NCI-H2196 (cell line): Measurements from ENCODE around the gene DLL1.
"Not testable (repeated sequence)": the region's sequence is repeated elsewhere in the genome, so short reads cannot be mapped to it uniquely, and the experiment has no call there.

Experiments used
- DNase-seq: peaks from one replicate; lab custom pipeline; 2025; ENCODE audit not compliant: unreplicated experiment; lab: John Stamatoyannopoulos, UW

The DLL1 gene

DNA sequence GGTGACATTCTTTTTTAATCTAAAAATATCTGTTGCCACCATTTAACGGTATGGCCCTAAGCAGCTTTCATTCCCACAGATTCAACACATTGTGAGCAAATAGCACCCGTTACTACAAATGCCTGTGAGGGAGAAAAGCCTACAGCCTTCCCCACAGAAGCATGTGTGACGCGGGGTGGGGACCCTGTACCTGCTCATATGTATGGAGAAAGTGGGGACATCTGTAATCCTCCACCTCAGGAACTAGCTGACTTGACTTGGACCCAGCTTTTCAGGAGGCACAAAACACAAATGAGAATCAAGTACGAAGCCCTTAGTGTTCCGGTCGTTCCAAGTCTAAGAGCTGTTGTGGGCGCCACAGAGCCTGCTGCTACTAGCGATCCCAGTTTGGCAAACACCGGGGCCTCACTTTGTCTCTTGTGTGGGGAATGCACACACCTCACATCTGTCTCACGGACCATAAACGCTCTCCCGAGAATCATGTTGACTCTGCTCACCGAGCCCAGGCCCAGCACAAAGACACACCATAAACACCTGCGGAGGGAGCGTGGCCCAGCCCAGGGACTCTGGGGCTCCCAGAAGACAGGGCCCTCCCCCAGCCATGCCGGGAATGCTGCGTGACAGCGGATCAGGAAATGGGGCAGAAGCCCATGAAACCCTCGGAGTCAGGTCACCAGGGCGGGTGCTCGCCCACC is 21.6 kb downstream of the DLL1 start:
- peak; percentile 59 for DNase-seq

DNA sequence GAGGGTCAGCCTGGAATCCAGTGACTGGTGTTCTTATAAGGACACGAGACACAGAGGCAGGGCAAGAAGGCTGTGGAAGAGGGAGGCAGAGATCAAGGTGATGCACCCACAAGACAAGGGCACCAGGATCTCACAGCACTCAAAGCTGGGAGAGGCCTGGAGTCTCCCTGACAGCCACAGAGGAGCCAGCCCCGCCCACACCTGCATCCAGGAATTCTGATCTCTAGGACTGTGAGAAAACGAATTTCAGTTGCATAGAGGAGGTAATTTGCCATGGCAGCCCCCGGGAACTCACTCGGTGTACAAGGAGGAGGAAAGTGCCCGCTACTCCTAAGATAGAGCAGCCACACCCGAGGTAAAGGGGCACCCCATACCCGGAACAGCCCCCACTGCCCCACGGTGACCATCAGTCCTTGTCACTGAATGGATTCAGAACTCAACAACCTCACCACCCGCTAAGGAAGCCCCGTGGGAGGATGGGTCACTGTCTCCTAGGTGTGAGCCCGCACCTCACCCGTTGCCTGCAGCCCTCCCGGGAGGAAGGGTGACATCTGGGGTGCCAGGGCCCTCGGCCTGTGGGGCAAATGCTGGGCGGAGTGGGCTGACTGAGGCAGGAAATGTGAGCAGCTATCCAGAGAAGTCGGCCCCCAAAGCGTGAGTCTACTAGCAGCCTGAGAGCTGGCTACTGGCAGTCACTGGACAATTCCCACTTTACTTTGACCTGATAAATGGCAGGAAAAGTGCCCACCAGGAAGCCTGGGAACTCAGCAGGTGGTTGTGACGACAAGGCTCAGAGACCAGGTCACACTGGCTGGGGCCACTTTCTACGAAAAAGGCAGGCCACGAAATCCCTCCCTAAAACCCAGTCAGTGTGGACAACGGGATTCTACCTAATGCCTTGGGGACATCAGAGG is 22.4 kb downstream of the DLL1 start:
- DNase-seq = no peak

DNA sequence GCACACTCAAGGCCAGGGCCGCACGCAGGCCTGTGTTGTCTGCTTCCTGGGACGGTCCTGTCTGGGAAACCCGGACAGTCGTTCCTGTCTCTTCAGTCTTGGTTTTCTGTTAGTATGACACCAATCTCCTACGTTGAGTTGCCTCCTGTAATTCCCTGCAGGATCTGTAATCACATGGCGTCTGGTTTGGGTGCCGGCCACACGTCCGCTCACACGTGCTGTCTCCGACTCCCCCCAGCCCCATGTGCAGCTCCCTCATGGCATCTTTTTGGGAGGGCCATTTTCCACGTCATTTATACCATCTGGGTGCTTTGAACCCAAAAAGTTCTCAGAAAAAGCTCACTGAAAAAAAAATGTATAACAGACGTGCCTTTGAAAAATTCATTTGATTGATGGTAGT is 23.2 kb downstream of the DLL1 start:
- DNase-seq = no peak

DNA sequence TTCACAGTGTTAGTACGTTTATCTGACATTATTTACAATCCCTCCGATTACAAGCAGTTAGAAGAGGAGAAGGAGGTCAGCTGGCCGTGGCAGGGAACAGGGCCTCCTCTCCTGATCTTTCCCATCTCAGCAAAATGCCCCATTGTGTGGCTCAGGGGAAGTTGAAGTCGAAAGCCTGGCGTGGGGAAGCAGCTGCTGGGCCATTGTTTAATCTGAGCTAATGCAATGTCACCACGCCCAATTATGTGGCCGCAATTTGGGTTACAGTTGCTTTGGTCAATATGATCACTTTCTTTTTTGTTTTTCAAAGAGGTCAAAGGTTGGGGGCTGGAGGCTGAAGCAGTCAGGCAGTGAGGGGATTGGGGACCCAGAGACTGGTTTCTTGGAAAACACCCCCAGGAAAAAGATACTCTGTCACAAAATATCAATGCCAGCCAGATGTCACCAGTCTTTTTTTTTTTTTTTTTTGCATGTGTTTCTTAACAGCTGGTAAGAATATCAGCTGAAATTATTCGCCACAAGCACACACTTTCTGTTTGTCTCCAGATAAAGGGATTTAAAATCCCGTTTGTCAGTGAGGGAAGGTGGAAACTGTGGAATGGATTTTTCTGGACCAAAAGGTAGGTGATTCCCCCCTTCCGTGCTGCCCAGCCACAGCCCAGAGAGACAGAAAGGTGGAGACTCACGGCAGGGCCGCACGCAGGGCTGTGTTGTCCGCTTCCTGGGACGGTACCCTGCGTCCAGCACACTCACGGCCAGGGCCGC is 24.6 kb downstream of the DLL1 start:
- no peak for DNase-seq

DNA sequence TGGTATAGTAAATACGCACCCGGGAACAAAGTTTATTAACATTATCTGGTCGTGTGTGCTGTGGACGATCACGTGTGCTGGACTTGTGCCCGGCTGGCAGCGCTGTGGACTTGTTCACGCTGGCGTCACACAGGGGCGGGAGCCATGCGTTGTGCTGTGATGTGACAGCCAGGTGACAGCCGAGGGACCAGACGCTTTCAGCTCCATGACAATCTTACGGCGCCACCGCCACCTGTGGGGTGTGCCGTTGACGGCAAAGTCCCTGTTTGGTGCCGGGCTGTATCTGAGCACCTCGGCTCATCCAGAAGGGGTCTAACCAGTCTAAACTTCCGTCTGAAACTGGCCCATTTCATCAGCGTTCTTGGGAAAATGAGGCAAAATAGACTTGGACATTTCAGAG is 25.2 kb downstream of the DLL1 start:
- no peak for DNase-seq

DNA sequence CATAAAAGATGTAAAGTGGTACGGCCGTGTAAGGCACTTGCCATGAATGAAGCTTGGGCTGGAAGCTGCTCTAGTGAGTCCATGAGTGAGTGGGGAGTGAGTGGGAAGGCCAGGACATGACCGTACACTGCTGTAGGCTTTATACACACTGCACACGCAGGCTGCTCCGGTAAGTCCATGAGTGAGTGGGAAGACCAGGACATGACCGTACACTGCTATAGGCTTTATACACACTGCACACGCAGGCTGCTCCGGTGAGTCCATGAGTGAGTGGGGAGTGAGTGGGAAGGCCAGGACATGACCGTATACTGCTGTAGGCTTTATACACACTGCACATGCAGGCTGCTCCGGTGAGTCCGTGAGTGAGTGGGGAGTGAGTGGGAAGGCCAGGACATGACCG is 26.2 kb downstream of the DLL1 start:
- DNase-seq = not testable (repeated sequence)

DNA sequence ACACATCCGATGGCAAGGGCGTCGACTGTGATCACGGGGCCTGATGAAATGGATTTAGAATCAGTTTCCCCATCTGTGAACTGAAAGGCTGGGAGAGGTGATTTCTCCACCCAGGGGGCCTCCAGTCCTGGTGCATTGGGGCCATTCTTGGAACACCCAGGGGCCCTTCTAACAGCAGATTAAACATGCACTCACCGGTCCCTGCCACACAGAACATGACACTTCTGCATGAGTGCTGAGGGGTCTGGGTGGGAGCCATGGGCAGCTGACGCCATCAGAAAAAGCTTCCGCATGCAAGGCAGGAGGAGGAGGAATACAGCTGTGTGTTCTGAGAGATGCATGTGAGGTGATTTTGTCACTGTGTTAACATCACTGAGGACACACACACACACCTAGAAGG is 26.8 kb downstream of the DLL1 start:
- DNase-seq = no peak

DNA sequence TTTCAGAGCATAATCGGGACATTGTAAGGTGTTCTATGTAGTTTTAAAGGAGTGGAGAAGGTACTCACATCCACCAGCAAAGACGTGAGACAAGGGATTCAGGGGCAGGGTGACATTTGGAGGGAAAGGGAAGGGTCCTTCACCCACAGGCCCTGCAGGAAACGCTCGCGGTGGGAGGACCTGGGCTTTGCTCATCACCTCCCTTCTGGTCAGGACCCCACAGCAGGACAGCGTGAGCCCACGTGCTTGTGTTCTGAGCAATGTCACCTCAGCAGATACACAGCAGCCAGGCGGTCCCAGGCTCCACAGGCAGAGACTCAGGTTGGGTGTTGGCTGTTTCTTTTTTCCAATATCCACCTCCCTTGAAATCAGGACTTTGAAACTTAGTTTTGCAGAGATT is 27.5 kb downstream of the DLL1 start:
- DNase-seq = no peak

DNA sequence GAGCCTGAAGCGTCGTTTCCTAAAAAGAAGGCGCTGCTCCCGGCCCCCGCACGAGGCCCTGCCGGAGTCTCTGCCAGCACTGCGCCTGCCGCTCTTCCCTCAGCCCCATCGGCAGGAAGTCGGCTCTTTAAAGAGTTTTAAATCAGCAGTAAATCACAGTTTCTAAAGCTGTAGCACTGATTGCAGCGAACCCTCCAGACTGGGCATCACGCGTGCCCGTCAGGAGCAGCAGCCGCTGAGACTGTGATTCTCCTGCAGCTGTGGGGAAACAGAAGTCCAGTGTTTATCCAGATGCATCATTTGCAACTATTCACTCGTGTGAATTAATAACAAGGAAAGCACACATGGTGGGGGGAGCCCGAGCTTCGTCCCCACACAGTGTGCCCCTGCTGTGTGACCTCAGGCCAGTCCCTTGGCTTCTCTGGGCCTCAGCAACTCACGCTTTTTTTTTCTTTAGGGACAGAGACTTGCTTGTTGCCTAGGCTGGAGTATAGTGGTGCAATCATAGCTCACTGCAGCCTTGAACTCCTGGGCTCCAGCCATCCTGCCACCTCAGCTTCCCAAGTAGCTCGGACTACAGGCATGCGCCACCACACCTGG is 28.3 kb downstream of the DLL1 start:
- DNase-seq = no peak

DNA sequence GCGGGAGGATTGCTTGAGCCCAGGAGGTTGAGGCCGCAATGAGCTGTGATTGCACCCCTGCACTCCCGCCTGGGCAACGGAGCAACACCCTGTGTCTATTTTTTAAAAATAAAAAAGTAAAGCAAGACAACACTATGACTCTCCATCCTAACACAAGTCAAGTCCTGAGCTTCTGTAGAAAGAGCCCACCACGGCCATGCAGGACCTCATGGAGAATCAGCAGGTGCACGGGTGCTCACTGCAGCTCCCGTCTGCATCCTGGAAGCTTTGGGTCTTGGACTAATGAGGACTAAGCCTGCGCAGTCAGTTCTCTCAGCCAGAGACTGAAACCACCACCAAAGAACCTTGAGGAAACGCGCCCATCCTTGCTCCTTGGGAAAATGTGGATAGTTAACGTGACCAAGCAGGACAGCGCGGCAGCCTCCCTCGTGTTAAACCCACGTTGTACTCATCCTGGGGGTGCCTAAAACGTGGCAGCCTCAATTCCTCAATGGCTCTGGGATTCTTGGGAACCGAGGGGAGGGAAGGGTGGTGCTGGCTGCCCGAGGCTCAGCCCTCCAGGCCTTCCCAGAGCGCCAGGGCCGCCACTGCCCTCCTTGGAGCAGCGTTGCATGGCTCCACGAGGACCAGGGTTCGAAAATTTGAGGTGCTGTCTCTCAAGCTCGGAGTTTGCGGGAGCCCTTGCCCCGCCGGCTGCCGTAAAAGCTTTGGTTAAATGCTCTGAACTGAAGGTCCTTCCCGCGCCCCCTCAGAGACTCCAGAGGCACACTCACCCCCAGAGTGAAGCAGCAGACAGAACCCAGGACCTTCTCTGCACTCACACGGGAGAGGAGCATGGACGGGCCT is 29.0 kb downstream of the DLL1 start:
- no peak for DNase-seq

DNA sequence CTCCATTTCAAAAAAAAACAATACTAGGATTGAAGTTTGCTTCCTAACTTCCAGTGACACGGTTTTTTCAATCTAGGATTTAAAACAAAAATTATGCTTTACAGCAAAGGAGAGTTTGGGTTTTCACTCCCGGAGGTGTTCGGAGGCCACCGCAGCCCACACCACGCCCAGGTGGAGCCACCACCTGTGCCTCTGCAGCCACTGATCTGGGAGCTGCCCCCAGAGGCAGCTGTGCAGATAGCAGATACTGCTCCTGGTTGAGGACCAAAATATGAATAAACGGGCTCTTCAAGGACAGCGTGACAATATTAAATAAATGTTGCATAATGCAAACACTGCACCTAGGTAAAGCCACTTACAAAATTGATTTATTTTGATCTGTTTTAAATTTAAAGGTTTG is 30.2 kb downstream of the DLL1 start:
- DNase-seq = no peak

DNA sequence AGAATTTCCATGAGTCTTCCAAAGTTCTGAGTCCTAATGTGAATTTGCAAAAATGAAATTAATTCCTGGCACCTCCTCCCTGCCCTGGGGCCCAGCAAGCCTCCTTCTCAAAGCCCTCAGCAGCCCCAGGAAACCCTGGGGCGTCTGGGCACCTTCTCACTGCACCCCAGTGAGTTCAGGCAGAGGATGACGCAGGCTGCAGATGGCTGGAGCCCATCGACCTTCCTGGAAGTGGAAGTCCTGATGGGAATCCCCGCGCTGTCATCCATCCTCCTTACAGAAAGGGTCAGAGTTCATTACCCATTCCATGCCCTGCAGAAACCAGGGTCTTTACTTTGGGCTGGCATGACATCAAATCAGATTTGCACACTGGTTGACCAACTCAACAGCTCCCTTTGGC is 31.6 kb downstream of the DLL1 start:
- DNase-seq = no peak

DNA sequence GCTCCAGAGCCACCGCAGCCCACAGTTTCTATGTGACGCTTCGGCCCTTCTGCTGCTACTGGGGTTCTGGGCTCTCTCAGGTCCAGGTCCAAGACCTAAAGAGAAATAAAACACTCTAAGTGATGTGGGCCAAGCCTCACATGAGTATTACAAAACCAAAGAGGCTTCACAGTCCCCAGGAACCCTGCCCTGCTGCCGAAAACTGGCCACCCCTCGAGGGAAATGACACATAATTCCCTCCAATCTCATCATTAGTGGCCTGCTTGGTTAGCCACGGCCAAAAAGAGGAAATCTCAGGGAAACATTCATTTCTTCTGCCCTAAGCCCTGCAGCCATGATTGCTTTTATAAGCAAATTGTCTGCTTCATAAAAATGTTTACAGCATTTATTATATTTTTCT is 32.5 kb downstream of the DLL1 start:
- DNase-seq = no peak

DNA sequence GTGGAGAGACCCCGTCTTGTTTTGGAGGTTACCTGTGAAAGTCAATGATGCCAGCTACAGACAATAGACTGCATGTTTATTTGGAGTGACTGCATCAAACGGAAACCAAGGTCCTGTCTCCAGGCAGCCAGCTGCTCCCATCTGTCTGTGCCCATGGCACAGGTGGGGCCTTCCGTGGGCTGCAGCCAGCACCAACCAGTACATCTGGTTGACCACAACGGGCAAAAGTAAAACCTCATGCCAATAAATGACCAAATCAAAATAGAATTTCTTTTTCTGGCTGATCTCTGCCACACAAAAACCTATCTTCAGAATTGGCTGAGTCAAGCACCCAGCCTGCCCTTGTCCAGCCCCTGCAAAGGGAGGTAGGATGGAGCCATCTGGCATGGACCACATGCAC is 33.5 kb downstream of the DLL1 start:
- no peak for DNase-seq

DNA sequence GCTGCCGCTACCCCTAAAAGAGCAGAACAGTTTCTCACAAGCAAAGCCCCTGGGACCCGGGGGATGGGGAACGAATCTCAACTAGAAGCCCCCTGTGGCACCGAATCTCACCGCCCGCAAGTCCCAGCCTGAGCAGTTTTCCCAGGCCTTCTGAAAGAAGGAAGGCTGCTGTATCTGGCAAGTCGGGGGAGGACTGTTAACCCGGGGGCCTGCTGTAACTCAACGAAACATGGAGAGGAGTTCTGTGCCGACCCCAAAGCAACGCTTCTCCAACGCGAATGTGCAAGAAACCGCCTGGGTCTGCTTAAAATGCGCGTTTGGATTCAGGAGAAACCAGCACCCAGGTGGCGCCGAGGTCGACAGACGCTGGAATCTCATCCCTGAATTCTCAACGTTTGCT is 34.2 kb downstream of the DLL1 start:
- no peak for DNase-seq

DNA sequence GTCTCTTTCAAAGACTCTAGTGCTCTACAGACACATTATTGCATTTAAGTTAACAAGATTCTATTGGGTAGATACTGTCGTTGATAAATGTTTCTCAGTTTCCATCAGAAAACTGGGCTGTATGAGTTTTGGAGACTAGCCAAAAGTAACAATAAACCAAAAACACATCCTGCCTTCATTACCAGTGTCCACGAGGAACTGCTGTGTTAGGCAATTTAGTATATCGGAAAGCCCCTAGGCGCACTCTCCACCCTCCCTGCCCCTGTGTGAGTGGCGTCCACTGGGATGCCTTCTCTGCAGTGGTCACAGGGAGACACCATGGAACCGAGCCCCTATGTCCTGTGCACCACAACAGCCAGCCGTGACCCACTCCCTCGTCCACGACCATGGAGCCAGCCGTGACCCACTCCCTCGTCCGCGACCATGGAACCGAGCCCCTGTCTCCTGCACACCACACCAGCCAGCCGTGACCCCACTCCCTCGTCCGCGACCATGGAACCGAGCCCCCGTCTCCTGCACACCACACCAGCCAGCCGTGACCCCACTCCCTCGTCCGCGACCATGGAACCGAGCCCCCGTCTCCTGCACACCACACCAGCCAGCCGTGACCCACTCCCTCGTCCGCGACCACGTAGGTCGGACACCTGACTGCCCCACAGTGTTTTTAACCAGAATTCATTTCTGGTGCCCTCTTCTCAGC is 35.3 kb downstream of the DLL1 start:
- DNase-seq = no peak

DNA sequence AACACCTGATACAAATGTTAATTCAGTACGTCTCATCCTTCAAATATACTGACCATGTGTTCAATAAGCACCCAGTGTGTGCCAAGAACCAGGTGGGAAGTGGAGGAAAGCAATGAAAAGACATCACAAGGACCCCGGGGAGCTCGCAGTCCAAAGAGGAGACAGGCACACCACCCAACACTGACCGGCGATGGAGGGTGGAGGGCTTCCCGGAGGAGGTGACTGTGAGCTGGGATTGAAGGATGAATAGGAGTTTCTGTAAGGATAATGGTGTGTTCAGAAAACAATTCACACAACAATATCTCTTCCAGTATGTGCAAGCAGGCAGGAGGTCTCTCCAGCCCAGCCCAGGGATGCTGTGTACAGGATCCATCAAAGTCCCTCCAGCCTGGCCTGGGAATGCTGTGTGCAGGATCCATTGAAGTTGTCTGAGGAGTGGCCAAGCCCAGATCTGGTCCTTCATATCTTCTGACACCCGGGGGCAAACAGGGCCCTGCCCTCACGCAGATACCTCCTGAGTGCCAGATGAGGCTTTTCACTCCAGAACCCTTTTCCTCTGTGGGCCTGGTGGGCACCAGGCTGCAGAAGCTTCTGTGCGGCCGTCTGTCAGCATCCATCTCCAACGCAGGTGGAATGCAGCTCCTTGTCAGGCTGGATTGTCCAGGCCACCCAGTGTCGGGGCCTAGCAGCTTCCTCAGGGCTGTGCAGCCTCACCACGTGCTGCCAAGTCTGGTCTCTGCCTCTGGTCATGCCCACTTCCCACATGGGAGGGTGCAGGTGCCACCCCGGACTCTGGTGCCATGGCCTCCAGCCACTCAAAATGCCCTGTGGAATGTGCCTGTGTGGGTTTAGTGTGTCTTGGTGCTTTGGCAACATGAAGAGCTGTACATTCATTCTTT is 36.3 kb downstream of the DLL1 start:
- no peak for DNase-seq

DNA sequence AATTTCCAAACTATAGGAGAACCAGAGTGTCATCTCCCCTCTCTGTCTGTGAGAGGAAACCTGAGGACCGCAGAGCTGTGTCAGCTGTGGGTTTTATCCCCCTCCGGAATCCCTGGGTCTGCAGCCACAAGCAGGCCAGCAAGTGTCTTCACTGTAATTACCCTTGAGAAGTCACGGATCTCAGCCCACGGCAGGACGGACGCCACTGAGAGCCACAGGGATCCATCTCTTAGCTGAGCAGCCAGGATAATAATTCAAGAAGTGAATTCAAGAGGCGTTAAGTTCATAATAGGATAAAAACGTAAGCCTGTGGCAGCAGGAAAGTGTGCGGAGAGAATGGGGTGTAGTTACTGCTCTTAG is 37.0 kb downstream of the DLL1 start:
- no peak for DNase-seq
